H1 (cell line): ENCODE data around the gene LGALSL. TPM values are rescaled to one million over a fixed set of nuclear protein-coding genes. Genes with fewer than 3 reads are reported as not detected.

Experiments used
- CTCF ChIA-PET: fragments of 300-600 bp; sonication (Branson Sonifier 250); formaldehyde crosslinking; loops from one replicate; lab custom pipeline; 2021; ENCODE audit not compliant: partially characterized antibody; lab: Charles Lee
- POLR2A ChIA-PET: fragments of 300-600 bp; sonication (Branson Sonifier 250); formaldehyde crosslinking; loops from one replicate; lab custom pipeline; 2021; ENCODE audit warnings: inconsistent platforms; ENCODE audit not compliant: partially characterized antibody; lab: Charles Lee
- DNase-seq, 2 experiments: peaks; one replicate each; pipeline versions ENCODE4 v3.0.0 to v3.0.0-alpha.2; 2010 to 2022; ENCODE audit warnings: low spot score in 2 of 2, low read depth in 1 of 2, mixed read lengths in 1 of 2
- FAIRE-seq: peaks from 2 replicates; lab custom pipeline; 2011; peaks lifted over from hg19 to GRCh38; lab: Jason Lieb, UNC
- H2AFZ ChIP-seq: 2 replicates; pipeline ENCODE4 v1.8.1; 2012; ENCODE audit warnings: low read length, inconsistent platforms
- H2AK5ac ChIP-seq: 2 replicates; pipeline ENCODE4 v1.6.1; 2013; ENCODE audit warnings: low read depth, low read length
- H2BK120ac ChIP-seq: replicated peaks from 2 replicates; pipeline ENCODE3; 2013; ENCODE audit warnings: low read depth, low read length, inconsistent platforms
- H2BK12ac ChIP-seq: 2 replicates; pipeline ENCODE4 v1.6.1; 2013; ENCODE audit warnings: low read depth, low read length
- H2BK15ac ChIP-seq: 2 replicates; pipeline ENCODE4 v1.6.1; 2013; ENCODE audit warnings: low read length
- H2BK20ac ChIP-seq: 2 replicates; pipeline ENCODE4 v1.6.1; 2013; ENCODE audit warnings: low read length
- H2BK5ac ChIP-seq: 2 replicates; pipeline ENCODE4 v1.6.1; 2013; ENCODE audit warnings: low read depth, low read length
- H3K14ac ChIP-seq: 2 replicates; pipeline ENCODE4 v1.6.1; 2013; ENCODE audit warnings: inconsistent platforms; ENCODE audit not compliant: insufficient read length
- H3K18ac ChIP-seq: 2 replicates; pipeline ENCODE4 v1.6.1; 2013; ENCODE audit warnings: low read length; ENCODE audit errors: extremely low read depth
- H3K23ac ChIP-seq: 2 replicates; pipeline ENCODE4 v1.6.1; 2013; ENCODE audit warnings: inconsistent platforms; ENCODE audit not compliant: insufficient read length
- H3K23me2 ChIP-seq: 2 replicates; pipeline ENCODE4 v1.6.1; 2013; ENCODE audit warnings: low read depth, low read length
- H3K27ac ChIP-seq: 2 replicates; pipeline ENCODE4 v1.6.1; 2011; ENCODE audit warnings: low read depth, low read length, inconsistent platforms
- H3K27me3 ChIP-seq, 4 experiments: replicated peaks in 1 of 4; 1 replicate in 1 of 4; 2 replicates in 3 of 4; pipeline versions ENCODE4 v1.6.1 to v1.8.1; 2011 to 2013; ENCODE audit warnings: low read length in 3 of 4, mild to moderate bottlenecking in 3 of 4, inconsistent platforms in 2 of 4, mixed read lengths in 2 of 4, moderate library complexity in 1 of 4; ENCODE audit not compliant: control insufficient read depth in 3 of 4, insufficient read depth in 3 of 4; ENCODE audit errors: extremely low read depth in 1 of 4
- H3K36me3 ChIP-seq, 4 experiments: 2 replicates each; pipeline versions ENCODE4 v1.6.1 to v1.8.1; 2011 to 2013; ENCODE audit warnings: mild to moderate bottlenecking in 4 of 4, low read length in 3 of 4, moderate library complexity in 2 of 4, control low read depth in 1 of 4, inconsistent platforms in 1 of 4; ENCODE audit not compliant: insufficient read depth in 4 of 4, control insufficient read depth in 2 of 4
- H3K4ac ChIP-seq: replicated peaks from 2 replicates; pipeline ENCODE3; 2013; ENCODE audit warnings: low read length, low read depth, mixed read lengths, inconsistent platforms; ENCODE audit not compliant: insufficient read length
- H3K4me1 ChIP-seq, 4 experiments: replicated peaks in 1 of 4; 1 replicate in 1 of 4; 2 replicates in 3 of 4; pipeline versions ENCODE4 v1.6.1 to v1.8.1; 2011 to 2013; ENCODE audit warnings: low read length in 3 of 4, inconsistent platforms in 2 of 4, mixed read lengths in 1 of 4; ENCODE audit not compliant: insufficient read depth in 4 of 4, control insufficient read depth in 3 of 4
- H3K4me2 ChIP-seq, 2 experiments: 2 replicates each; pipeline versions ENCODE4 v1.6.1 to v1.8.1; 2011 to 2013; ENCODE audit warnings: low read depth in 2 of 2, low read length in 2 of 2, control low read depth in 1 of 2, inconsistent platforms in 1 of 2, mild to moderate bottlenecking in 1 of 2; ENCODE audit not compliant: insufficient read depth in 1 of 2
- H3K4me3 ChIP-seq, 4 experiments: fragments of 200-600, 300-600 bp in 1 of 4; sonication (generic), shearing (Covaris generic), sonication (Bioruptor Twin) in 1 of 4; 2 replicates each; pipeline versions ENCODE4 v1.5.1 to v1.8.1; 2011 to 2016; ENCODE audit warnings: low read length in 4 of 4, low read depth in 3 of 4, control low read depth in 2 of 4, inconsistent platforms in 2 of 4, mild to moderate bottlenecking in 2 of 4, mixed read lengths in 1 of 4, moderate library complexity in 1 of 4; ENCODE audit not compliant: insufficient read depth in 2 of 4; ENCODE audit errors: extremely low read depth in 1 of 4
- H3K56ac ChIP-seq: replicated peaks from 2 replicates; pipeline ENCODE3; 2013; ENCODE audit warnings: low read depth, mild to moderate bottlenecking, mixed read lengths, low read length, inconsistent platforms; ENCODE audit not compliant: insufficient read length
- H3K79me1 ChIP-seq: 2 replicates; pipeline ENCODE4 v1.6.1; 2013; ENCODE audit warnings: low read depth, low read length, control low read depth
- H3K79me2 ChIP-seq, 2 experiments: 2 replicates each; pipeline versions ENCODE4 v1.6.1 to v1.8.1; 2012 to 2013; ENCODE audit warnings: low read length in 2 of 2, mild to moderate bottlenecking in 2 of 2, inconsistent platforms in 1 of 2; ENCODE audit not compliant: insufficient read depth in 2 of 2, control insufficient read depth in 1 of 2
- H3K9ac ChIP-seq, 4 experiments: replicated peaks in 1 of 4; 1 replicate in 1 of 4; 2 replicates in 3 of 4; pipeline versions ENCODE4 v1.6.1 to v1.8.1; 2011 to 2013; ENCODE audit warnings: low read depth in 3 of 4, low read length in 3 of 4, control low read depth in 2 of 4, mild to moderate bottlenecking in 2 of 4, moderate library complexity in 2 of 4, inconsistent platforms in 1 of 4; ENCODE audit errors: extremely low read depth in 1 of 4
- H3K9me3 ChIP-seq, 2 experiments: 2 replicates each; pipeline versions ENCODE4 v1.6.1 to v1.8.1; 2012 to 2013; ENCODE audit warnings: mild to moderate bottlenecking in 2 of 2, moderate library complexity in 2 of 2, control low read depth in 1 of 2, inconsistent platforms in 1 of 2, low read depth in 1 of 2, low read length in 1 of 2, mixed read lengths in 1 of 2; ENCODE audit not compliant: insufficient read depth in 2 of 2
- H4K20me1 ChIP-seq, 2 experiments: replicated peaks in 1 of 2; 2 replicates each; pipeline versions ENCODE3 to v1.8.1; 2011 to 2013; ENCODE audit warnings: inconsistent platforms in 2 of 2, low read length in 2 of 2, mild to moderate bottlenecking in 1 of 2; ENCODE audit not compliant: insufficient read depth in 2 of 2, control insufficient read depth in 1 of 2
- H4K5ac ChIP-seq: 2 replicates; pipeline ENCODE4 v1.6.1; 2013; ENCODE audit warnings: low read length, low read depth, mixed read lengths, inconsistent platforms; ENCODE audit not compliant: insufficient read length
- H4K8ac ChIP-seq: 2 replicates; pipeline ENCODE4 v1.8.0; 2013; ENCODE audit warnings: mild to moderate bottlenecking, moderate library complexity, low read length, inconsistent platforms; ENCODE audit not compliant: insufficient read depth; ENCODE audit errors: extremely low read depth
- H4K91ac ChIP-seq: replicated peaks from 2 replicates; pipeline ENCODE3; 2013; ENCODE audit warnings: low read length, mixed read lengths, inconsistent platforms; ENCODE audit not compliant: insufficient read length
- ATF2 ChIP-seq: IDR thresholded peaks from 2 replicates; pipeline ENCODE4 v1.6.1; 2012; ENCODE audit warnings: low read length, inconsistent platforms
- CBX8 ChIP-seq: fragments of 300-800, 300-1000 bp; sonication (generic); IDR thresholded peaks from 2 replicates; pipeline ENCODE4 v1.7.1; 2016; ENCODE audit warnings: low read depth, low read length, borderline replicate concordance
- CHD2 ChIP-seq: IDR thresholded peaks from 2 replicates; pipeline ENCODE4 v1.6.1; 2012; ENCODE audit warnings: low read length, improper control_type of control experiment
- HDAC2 ChIP-seq, 2 experiments: fragments of 300-600 bp in 1 of 2; sonication (generic) in 1 of 2; IDR thresholded peaks; 2 replicates each; pipeline ENCODE4 v1.6.1; 2011 to 2012; ENCODE audit warnings: low read depth in 2 of 2, low read length in 2 of 2, mild to moderate bottlenecking in 2 of 2, moderate library complexity in 2 of 2, borderline replicate concordance in 1 of 2, inconsistent platforms in 1 of 2
- KDM1A ChIP-seq: fragments of 200-600, 300-600 bp; sonication (generic); IDR thresholded peaks from 2 replicates; pipeline ENCODE4 v1.7.1; 2016; ENCODE audit warnings: mild to moderate bottlenecking, low read length, borderline replicate concordance
- POLR2A ChIP-seq, 2 experiments: IDR thresholded peaks; 1 replicate in 1 of 2; 2 replicates in 1 of 2; pipeline ENCODE4 v1.6.1; 2011; ENCODE audit warnings: low read depth in 2 of 2, low read length in 2 of 2, mild to moderate bottlenecking in 2 of 2; ENCODE audit errors: control extremely low read depth in 1 of 2
- POU5F1 ChIP-seq: IDR thresholded peaks from 2 replicates; pipeline ENCODE4 v1.6.1; 2011; ENCODE audit warnings: low read depth, mild to moderate bottlenecking, low read length, moderate library complexity
- RFX5 ChIP-seq: IDR thresholded peaks from 2 replicates; pipeline ENCODE4 v1.6.1; 2011; ENCODE audit warnings: low read depth, low read length, improper control_type of control experiment, borderline replicate concordance
- SIX5 ChIP-seq: IDR thresholded peaks from 2 replicates; pipeline ENCODE4 v1.6.1; 2011; ENCODE audit warnings: mild to moderate bottlenecking, low read depth, low read length
- SP4 ChIP-seq: IDR thresholded peaks from 2 replicates; pipeline ENCODE4 v1.6.1; 2012; ENCODE audit warnings: low read length, inconsistent platforms
- TAF1 ChIP-seq: IDR thresholded peaks from 2 replicates; pipeline ENCODE4 v1.6.1; 2011; ENCODE audit warnings: mild to moderate bottlenecking, low read depth, low read length
- TBP ChIP-seq: IDR thresholded peaks from 2 replicates; pipeline ENCODE4 v1.6.1; 2011; ENCODE audit warnings: low read depth, low read length, improper control_type of control experiment
- WGBS, 2 experiments: shearing (Covaris generic) in 1 of 2; methylation state at CpG; one replicate each; pipeline versions ENCODE4 v1.1.6 to v1.1.7; 2013 to 2015; ENCODE audit warnings: low lambda C conversion rate in 2 of 2, mixed read lengths in 2 of 2, inconsistent platforms in 1 of 2, low coverage in 1 of 2, missing lambda C conversion rate in 1 of 2; ENCODE audit not compliant: insufficient replicate concordance in 2 of 2, insufficient coverage in 1 of 2, insufficient read length in 1 of 2; ENCODE audit errors: extremely low coverage in 1 of 2, missing lambda C conversion rate in 1 of 2; 5-methylcytosine and 5-hydroxymethylcytosine counted together
- polyA plus RNA-seq, 7 experiments: library from polyadenylated mRNA; depleted of rRNA in 3 of 7; stranded (reverse) in 5 of 7; unstranded in 2 of 7; fragments of >200 nt in 5 of 7; fragments of 200-250 nt in 2 of 7; gene quantifications; 1 replicate in 5 of 7; 2 replicates in 1 of 7; 4 replicates in 1 of 7; pipeline versions ENCODE4 v1.2.1 to v1.2.3, GENCODE V29; 2011 to 2013; ENCODE audit warnings: missing spikeins in 2 of 7, mixed read lengths in 2 of 7
- total RNA-seq: library from RNA; stranded (reverse); fragmentation: NEBNext Ultra II Directional; extraction: Animal tissue kit (Norgen Biotek cat#: 25700); gene quantifications from 2 replicates; pipeline ENCODE4 v1.2.1, GENCODE V29; 2021
- TF ChIP-seq, protein P1 (sequence below): IDR thresholded peaks from 2 replicates; pipeline ENCODE4 v1.6.1; 2011; ENCODE audit warnings: low read depth, mild to moderate bottlenecking, low read length; ENCODE audit not compliant: insufficient read depth

Gene LGALSL
- total and polyA plus RNA-seq, 2 of the 8 experiments (the other 6 are each of a cell fraction or from before 2014, with no cell fraction given) = 13.6 to 32.3 TPM

- Histone ChIP-seq H3K4me2 (no peak overlapping the region), H3K56ac (no peak overlapping the region), H3K27me3 (no peaks in the 10 kb centered on the region), H2BK20ac (no peak overlapping the region), H4K5ac (no peak overlapping the region), H3K79me2 (no peaks in the 10 kb centered on the region), H2AK5ac (no peak overlapping the region), H2BK5ac (no peak overlapping the region), H3K4ac (no peak overlapping the region), H3K23me2 (no peaks in the 10 kb centered on the region), H2AFZ (no peak overlapping the region), H4K91ac (no peak overlapping the region), H2BK120ac (no peak overlapping the region), H3K36me3 (no peaks in the 10 kb centered on the region), H3K18ac (no peak overlapping the region), H4K20me1 (no peaks in the 10 kb centered on the region), H3K9me3 (no peaks in the 10 kb centered on the region), H2BK15ac (no peak overlapping the region), H3K14ac (no peak overlapping the region), H3K79me1 (no peaks in the 10 kb centered on the region), H3K27ac (no peak overlapping the region), H3K4me3 (no peak overlapping the region), H4K8ac (no peak overlapping the region), H3K9ac (no peak overlapping the region), H2BK12ac (no peak overlapping the region), H3K4me1 (peaks cover 0 to 4% (median 3%) of the 10 kb centered on the region in 4 experiments; a peak in 4 of 7 replicates), H3K23ac (no peak overlapping the region)
- DNase-seq (no peak), FAIRE-seq (no peak)
- CTCF ChIA-PET = interaction anchor here (0.7 to 6.0 kb wide), 2 partner anchors 11 to 147 kb away, joined by 4 to 34 read pairs; no protein-coding TSS in a partner anchor
- TF ChIP-seq, protein P1, sequence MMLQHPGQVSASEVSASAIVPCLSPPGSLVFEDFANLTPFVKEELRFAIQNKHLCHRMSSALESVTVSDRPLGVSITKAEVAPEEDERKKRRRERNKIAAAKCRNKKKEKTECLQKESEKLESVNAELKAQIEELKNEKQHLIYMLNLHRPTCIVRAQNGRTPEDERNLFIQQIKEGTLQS = no peak
- TF ChIP-seq TAF1 (no peak), HDAC2 (IDR thresholded peaks at IDR 0.05; ENCODE audit: borderline replicate concordance in 1 of 2, low read depth in 2 of 2, low read length in 2 of 2) (no peak), SIX5 (no peak), SP4 (no peak), CHD2 (no peak), POLR2A (IDR thresholded peaks at IDR 0.05; ENCODE audit: control extremely low read depth in 1 of 2, low read depth in 2 of 2, low read length in 2 of 2) (no peak), KDM1A (no peak), RFX5 (no peak), CBX8 (no peak), TBP (no peak), POU5F1 (no peak), ATF2 (no peak)
- POLR2A ChIA-PET = no interaction called here
- WGBS, 2 experiments = 100% methylated on average over 1 of the region's 1 CpG; no CpG with 5 or more reads in 1 of the 2 experiments
Measured at GRCh38 chr2:64477037-64477436, 23.1 kb downstream of the LGALSL start.
